WI38 (cell line): ENCODE results near the gene TUBB6.

Experiments used
- H3K4me3 ChIP-seq: 2 replicates; pipeline ENCODE4 v1.5.1; 2011; ENCODE audit warnings: low read depth, mild to moderate bottlenecking, control low read depth, low read length
- CTCF ChIP-seq: IDR thresholded peaks from 2 replicates; pipeline ENCODE4 v1.5.1; 2012; ENCODE audit warnings: low read depth, mild to moderate bottlenecking, control low read depth, low read length

Gene TUBB6

DNA sequence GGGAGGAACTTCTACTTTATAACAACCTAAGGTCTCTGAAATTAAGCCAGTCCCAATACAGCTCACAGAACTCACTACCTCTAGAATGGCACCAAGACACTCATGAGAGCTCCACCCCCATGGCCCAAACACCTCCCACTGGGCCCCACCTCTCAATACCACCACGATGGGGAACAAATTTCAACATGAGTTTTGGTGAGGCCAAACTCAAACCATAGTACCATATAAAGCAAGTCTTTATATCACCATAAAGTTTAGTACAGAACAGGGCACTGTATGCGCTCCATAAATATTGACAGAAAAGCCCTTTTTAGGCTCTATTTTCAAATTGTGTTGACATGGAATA lies 65.7 kb downstream of the TUBB6 start:
- no peak for TF ChIP-seq CTCF

GRCh38 chr18:12374401-12374800 lies 66.4 kb downstream of the TUBB6 start:
- TF ChIP-seq CTCF: no peak
- no peak overlapping the region for H3K4me3 ChIP-seq

More for the DNA sequence above, 65.7 kb downstream of the TUBB6 start:
- H3K4me3 ChIP-seq: no peak overlapping the region
